GM12874 (cell line): Measurements from ENCODE around the gene TMEM97.

ENCODE experiments used
- CTCF ChIP-seq: IDR thresholded peaks from 2 replicates; pipeline ENCODE4 v1.5.1; 2011; ENCODE audit warnings: low read depth, mild to moderate bottlenecking, control low read depth, low read length, moderate library complexity; ENCODE audit not compliant: insufficient read depth

TMEM97 gene

GRCh38 chr17:28346746-28347246 is 27.8 kb downstream of the TMEM97 start:
- no peak for TF ChIP-seq CTCF

DNA sequence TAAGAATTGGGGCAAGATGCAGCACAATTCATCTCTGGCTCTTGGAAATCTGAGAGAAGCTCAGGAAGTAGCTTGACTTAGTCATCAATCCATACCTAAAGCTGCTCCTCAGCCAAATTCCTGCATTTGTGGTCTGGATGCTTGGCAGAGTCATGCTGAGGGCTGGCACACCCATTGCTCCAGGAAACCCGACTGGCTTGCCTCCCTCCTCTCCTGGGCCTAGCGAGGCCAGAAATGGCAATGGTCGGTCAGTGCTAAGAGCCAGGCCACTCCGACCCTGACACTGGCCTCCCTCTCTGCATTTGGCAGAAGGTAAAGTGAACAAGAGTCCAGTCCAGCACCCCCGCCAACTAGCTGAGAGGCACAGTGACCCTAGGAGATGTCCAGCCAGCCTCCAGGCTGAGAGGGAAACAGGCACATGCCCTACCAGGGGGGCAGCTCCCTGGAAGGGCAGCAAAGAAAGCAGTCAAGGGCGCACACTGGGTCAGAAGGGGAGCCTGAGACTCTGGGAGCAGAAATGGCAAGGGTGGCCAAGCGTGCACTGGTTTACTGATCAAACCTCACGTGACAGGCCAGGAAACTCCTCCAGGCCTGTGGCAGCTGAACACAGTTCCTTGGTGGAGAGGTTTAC is 28.4 kb downstream of the TMEM97 start:
- TF ChIP-seq CTCF = no peak

DNA sequence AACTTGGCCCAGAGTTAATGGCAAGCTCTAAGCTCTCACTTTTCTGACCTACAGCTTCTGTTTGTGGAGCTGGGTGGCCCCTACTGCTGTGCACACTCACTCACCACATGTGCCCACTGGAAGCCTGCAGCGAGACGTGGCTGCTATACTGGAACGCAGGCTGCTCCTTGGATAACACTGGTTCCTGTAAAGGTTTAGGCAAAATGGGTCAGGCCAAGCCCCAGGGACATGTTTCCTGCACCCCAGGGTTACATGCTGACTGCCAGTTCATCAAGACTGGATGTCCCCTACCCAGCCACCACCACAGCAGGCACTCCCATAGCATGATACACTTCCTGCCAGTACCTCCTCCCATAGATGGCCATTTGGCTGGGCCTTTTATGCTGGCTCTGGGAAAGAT is 30.0 kb downstream of the TMEM97 start:
- no peak for TF ChIP-seq CTCF

- no peak for TF ChIP-seq CTCF
Observed at GRCh38 chr17:28350271-28350670, 31.3 kb downstream of the TMEM97 start.

DNA sequence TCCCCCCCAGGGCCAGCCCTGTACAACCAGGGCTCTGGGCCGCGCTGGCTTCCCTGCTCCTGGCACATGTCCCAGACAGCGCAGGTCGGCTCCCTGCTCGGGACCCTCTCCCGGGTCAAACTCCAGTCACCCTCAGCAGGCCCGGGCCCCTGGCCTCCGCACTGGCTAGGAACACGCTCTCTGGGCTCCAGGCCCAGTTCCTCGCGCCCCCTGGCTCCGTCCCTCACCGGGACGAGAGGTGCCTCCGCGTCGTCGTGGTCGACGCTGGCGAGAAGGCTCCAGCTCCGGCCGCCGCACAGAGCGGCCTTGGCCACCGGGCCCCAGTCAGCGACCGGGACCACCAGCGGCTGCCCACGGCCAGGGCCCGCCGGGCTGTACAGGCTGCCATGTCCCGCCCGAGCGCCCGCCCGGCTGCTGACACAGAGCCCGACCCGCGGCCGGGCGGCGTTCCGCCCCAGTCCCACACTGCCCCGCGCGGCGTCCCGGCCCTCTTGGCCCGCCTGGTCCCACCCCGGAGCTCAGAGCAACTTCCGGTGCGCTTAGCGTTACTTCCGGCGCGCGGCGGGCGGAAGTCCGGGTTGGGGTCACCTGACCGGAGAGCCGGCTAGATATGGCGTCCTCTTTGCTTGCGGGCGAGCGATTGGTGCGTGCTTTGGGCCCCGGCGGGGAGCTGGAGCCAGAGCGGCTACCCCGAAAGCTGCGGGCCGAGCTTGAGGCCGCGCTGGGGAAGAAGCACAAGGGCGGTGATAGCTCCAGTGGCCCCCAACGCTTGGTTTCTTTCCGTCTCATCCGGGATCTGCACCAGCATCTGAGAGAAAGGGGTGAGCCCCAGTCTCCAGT is 38.3 kb downstream of the TMEM97 start, which contains the start of gene POLDIP2:
Gene POLDIP2 (minus strand): TSS at position 467 of the 840 bp plus-strand sequence. CDS start 79 bp downstream, at position 388.
- no peak for TF ChIP-seq CTCF

DNA sequence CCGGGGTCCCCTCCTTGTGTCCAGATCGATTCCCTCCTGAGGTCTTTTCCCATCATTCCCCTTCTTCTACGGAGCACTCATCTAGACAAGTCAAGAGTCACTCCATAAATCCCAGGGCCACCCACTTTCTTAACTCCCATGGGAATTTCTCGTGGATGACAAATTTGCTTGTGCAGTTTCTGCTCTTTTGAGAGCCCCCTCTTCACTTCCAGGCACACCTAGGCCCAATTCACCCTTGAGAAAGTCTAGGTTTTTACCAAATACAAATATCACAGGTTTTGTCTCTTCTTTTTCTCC is 38.8 kb downstream of the TMEM97 start:
- no peak for TF ChIP-seq CTCF

GRCh38 chr17:28363186-28363585 is 44.2 kb downstream of the TMEM97 start:
- no peak for TF ChIP-seq CTCF
